ENCODE data around the gene SPG11. TPM values are rescaled to one million over a fixed set of nuclear protein-coding genes. Genes with fewer than 3 reads are reported as not detected.
"Not testable (repeated sequence)": the region's sequence is repeated elsewhere in the genome, so short reads cannot be mapped to it uniquely, and the experiment has no call there.

SPG11 gene
- polyA plus RNA-seq, 4 donors, result 63.1 to 75.6 (median 71.6) TPM

DNA sequence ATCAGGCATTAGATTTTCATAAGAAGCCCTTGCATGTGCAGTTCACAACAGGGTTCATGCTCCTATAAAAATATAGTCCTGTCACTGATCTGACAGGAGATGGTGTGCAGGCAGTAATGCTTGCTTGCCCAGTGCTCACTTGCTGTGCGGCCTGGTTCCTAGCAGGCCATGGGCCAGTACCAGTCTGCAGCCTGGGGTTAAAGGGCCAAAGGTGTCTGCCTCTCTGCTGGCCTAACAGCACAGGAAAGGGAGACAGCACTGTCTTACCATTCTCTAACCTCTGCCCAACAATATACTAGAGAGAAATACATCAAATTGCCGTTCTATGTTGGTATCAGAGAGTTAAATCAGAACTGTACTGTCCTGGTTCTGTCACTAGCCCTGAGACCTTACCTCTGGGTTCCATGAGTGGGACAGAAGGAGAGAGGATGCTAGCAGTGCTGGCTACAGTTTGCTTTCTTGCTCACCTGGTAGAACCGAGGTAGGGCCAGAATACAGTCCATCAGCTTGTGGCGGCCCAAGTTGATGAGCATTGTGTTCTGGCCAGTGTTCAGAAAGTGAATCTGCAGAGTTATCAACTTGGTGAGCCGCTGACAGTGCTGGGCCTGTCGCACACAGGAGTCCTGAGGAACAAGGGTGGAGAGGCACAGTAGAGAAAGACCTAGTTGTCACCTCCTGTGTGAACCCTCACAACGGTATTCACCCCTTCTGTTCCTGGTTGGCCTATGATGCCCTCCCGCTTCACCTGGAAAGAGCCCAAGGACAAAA, 97.9 kb downstream of the SPG11 start:
- DNase-seq (ENCODE audit: low read depth in 4 of 4, low spot score in 3 of 4), result no peak

DNA sequence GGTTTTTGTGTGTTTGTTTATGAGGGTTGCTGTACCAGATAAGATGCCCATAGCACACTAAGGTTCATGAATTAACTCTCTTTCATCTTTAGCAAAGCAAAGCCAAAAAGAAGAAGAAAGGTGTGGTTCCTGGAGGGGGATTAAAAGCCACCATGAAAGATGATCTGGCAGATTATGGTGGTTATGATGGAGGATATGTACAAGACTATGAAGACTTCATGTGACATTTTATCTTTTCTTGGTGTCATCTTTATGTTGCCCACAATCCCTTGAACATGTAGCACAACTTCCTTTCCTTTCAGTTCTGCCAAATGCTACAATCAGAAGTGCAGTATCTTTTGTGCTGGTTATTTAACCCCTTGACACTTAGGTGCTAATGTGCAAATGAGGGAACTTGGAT, 102.5 kb downstream of the SPG11 start:
- DNase-seq (ENCODE audit: low read depth in 4 of 4, low spot score in 3 of 4), result not testable (repeated sequence)

DNA sequence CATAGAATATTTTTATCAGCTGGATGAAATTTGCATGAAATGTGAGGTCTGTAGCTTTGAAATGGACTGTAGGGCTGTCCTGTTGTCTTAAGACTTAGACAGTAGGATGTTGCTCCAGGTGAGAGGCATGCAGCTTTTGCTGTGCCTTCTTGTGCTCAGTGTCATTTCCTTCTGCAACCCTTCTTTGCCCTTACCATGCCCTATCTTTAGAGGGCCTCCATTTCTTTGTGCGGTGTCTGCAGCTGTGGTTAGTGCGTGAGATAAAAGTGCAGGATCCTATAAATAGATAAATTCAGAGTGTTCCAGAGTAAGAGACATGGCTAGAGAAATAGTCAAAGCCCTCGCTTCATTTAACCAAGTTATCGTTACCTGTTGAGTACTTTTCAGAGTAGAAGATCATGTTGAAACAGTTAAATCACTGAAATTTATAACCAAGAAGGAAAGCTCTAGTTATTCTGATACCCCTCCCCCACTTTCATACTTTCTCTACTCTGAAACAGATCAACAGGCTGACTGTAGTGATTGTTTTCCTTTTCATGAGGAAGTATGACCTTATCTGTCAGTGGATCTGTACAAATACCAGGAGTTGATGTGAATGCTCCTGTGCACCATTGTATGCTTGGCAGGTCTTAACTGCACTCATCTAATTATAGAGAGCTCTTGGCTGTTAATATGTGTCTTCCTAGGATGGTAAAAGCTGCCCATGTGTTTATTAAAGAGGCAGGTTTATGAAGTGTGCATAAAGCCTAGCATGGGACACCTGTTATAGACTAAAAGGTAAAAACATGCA, 108.3 kb downstream of the SPG11 start:
- DNase-seq (ENCODE audit: low read depth in 4 of 4, low spot score in 3 of 4), result no peak

DNA sequence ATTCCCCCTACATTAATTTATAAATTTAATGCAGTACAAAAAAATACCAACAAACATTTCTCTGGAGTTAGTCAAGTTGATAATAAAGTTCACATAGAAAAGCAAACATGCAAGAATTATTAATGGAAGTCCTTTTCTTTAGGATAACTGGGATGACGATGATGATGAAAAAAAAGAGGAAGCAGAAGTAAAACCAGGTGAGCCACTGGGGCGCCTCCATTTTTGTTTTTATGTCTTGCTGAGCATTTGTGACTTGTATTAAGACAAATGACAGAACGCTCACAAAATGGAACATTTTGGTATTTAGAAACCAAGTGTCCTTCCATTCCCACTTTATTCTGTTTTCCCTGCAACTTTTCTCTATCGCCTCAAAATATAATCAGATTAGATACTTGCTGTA, 112.7 kb downstream of the SPG11 start:
- no peak for DNase-seq (ENCODE audit: low read depth in 4 of 4, low spot score in 3 of 4)

DNA sequence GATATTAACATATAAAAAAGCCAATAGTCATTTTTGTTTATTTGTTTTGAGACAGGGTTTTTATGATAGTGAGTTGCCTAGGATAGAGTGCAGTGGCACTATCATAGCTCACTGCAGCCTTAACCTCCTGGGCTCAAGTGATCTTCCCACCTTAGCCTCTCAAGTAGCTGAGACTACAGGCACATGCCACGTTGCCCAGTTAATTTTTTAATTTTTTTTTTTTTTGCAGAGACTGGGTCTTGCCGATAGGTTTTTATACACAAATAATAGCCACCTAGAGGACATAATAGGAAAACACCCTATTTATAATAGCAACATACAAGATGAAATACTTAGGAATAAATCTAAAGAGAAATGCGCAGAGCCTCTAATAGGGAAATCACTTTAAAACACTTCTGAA, 113.2 kb downstream of the SPG11 start:
- no peak for DNase-seq (ENCODE audit: low read depth in 4 of 4, low spot score in 3 of 4)

DNA sequence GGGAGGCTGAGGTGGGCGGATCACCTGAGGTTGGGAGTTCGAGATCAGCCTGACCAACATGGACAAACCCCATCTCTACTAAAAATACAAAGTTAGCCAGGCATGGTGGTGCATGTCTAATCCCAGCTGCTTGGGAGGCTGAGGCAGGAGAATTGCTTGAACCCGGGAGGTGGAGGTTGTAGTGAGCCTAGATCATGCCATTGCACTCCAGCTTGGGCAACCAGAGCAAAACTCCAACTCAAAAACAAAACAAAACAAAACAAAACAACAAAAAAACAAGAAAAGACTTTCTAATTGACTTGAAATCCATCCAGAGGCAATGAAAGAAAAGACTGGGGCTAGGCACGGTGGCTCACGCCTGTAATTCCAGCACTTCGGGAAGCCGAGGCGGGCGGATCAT, 114.3 kb downstream of the SPG11 start:
- not testable (repeated sequence) for DNase-seq (ENCODE audit: low read depth in 4 of 4, low spot score in 3 of 4)

DNA sequence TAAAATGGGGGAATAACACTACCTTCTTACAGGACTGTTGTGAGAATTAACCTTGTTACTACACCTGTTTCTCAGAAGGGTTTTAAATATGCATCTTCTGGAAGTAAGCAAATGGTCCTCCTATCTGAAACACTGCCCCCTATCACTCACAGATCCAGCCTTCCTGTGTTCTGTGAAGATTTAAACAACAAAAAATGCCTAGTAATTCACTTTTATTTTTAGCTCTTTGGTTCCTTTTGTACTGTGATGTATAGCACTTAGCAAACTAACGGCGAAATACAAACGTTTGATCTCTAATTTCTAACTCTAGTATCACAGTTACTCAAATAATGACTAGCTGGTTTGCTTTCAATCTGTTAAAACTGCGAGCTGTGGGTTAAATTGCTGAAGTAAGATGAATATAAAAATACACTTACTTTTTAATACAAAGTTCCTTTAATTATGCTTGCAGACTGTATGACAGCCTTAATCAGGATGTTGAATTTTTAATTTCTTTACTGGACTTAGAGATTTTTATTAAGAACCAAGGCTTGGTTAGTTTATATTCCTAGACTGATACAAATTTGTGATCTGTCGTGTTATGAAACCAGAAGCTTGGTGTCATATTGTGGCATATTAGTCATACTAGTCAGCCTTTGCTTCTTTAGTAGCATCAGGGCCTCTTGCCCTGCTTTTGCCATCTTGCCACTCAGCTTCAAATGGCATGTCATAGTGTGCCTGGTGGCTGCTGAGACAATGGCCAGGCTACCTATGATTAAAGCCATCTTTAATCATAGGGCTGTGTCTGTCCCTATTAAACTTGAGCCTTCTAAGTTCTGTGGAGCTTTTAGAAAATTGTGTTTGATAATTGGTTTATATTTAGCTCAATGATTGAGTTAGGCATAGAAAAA, 117.3 kb downstream of the SPG11 start:
- DNase-seq (ENCODE audit: low read depth in 4 of 4, low spot score in 3 of 4), result no peak

DNA sequence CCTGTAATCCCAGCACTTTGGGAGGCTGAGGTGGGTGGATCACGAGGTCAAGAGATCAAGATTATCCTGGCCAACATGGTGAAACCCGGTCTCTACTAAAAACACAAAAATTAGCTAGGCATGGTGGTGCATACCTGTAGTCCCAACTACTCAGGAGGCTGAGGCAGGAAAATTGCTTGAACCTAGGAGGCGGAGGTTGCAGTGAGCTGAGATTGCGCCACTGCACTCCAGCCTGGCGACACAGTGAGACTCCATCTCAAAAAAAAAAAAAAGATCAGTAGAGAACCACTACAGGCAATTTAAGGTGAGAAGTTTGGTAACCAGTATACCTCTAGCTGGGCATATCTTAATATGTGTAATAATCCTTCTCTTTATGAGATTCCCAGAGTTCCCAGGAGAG, 118.7 kb downstream of the SPG11 start:
- DNase-seq (ENCODE audit: low read depth in 4 of 4, low spot score in 3 of 4), result not testable (repeated sequence)

DNA sequence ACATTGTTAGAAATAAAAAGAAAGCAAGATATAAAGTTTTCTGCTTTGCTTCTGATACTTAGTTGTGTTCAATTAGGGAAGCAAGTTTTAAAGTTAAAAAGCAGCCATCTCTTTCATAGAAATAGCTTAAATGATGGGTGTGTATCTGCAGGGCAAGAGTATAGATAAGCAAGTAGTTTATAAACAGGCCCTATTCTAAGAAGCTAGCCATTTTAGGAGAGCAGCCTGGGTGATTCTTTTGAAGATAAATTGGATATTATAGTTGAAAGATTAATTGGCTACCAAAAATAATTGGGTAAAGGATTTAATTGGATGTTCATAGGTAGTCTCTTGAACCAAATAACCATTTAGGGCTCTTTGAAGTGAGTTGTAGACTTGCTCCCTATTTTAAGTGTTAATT, 120.9 kb downstream of the SPG11 start:
- no peak for DNase-seq (ENCODE audit: low read depth in 4 of 4, low spot score in 3 of 4)

DNA sequence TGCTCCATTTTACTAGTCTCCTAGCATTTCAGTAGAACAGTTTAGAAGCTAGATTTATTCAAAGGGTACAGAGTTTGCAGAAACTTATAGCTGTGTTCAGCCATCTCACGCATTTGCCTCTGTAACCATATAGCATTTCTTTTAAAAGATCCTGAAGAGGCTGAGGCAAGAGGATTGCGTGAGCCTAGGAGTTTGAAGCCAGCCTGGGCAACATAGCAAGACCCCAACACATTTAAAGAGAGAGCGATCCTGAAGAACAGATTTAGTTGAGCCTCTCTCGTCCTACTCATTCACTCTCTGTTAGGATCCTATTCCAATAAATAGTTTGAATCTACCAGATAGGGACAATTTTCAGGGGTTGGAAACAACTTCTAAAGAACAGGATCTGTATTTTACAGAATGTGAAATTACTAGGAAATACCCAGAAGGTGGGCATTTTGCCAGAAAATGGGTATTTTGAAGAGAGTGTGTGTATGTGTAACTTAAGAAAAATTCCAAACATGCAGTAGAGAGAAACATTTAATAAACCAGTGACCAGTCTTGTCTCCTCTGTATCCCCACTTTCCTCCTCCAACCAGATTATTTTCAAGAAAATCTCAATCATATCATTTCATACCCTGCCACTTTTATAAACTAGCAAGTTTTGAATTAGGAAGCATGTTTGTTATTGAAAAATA, 122.0 kb downstream of the SPG11 start:
- no peak for DNase-seq (ENCODE audit: low read depth in 4 of 4, low spot score in 3 of 4)

DNA sequence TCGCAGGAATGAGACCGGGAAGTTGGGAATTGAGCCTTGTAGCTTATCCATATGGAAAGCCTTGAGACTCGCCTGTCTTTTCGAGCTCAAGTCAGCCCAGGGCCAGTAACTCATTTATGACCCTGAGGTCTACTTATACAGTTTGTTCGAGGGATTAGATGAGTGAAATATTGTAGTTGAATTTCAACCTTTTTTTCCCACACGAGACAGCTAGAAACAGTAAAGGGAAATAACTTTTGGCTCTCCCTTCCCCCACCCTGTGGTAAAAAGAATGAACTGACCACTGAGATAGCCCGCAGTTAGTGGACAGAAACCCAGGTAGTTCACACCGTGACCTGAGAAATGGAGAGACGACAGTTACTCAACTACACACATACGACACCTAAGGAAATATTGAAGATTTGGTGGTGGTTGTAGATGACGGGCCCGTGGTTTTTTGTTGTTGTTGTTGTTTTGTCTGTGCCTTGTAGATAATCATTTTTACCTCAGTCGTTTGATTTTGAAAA, 125.7 kb downstream of the SPG11 start:
- peak; percentile 3 to 34 (median 8) for DNase-seq (ENCODE audit: low read depth in 4 of 4, low spot score in 3 of 4)

DNA sequence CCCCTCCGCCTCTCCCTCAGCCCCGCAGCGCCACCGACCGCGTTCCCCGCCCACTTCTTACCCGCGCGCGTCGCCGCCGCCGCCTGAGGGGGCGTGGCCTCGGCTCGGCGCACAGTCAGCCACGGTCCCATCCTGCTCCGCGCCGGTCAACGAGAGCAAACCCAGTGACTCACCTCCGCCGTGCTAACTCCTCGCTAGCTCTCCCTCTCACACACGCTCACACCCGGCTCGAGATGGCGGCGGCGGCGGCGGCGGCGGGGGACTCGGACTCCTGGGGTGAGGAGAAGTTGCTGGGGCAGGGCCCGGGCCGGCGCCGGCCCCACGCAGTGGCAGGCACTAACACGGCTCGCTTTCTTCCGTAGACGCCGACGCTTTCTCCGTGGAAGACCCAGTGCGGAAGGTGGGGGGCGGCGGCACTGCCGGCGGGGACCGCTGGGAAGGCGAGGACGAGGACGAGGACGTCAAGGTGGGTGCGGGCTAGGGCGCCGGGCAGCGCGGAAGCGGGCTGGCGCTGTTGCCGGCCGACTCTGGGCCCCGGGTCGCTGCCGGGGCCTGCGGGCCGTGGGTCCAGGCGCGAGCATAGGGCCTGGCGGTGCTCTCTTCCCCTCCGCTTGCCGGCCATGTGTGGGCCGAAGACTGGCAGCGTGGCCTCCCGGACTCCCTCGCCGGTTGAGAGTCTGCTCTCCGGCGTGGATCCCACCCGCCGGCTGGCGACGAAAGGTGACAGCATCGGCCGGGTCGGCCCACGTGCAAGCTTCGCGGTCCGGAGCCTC, 126.3 kb downstream of the SPG11 start, which contains the start of gene EIF3J:
Gene EIF3J, plus strand, starts transcription at position 186 of the 773 bp plus-strand sequence. Its CDS starts 48 bp downstream, at position 234.
- DNase-seq (ENCODE audit: low read depth in 4 of 4, low spot score in 3 of 4), result peak in 3 of 4 donors; percentile 87 to 88 (median 88)

DNA sequence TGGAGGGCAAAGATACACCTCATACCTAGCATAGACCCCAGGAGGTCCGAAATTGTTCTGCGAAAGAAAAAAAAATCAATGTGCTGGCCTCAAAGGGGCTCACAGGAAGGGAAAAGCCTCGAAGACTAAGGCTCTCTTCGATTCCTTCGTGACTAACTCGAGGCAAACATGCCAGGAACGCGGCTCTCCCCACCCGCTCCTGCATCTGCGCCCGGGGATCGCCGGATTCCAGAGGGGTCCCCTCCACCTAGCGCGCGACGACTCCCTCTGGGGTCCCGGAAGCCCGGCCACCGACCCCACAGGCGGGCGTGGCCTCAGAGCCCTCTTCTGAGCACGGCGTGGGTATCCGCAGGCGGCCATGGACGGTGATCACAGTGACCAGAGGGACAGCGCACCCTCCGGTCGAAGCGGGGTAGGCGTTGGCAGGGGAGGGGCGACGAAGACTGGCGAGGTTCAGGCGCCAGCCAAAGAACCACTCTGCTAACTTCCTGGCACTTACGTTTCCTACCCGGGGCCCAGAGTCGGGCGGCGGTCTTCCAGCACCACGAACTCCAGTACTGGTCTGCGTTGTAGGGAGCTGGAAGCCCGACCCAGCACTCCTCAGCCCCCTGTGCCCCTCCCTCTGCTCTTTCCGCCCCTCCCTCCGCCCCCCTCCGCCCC, 127.0 kb downstream of the SPG11 start:
- peak in 3 of 4 donors; percentile 67 to 88 (median 76) for DNase-seq (ENCODE audit: low read depth in 4 of 4, low spot score in 3 of 4)

DNA sequence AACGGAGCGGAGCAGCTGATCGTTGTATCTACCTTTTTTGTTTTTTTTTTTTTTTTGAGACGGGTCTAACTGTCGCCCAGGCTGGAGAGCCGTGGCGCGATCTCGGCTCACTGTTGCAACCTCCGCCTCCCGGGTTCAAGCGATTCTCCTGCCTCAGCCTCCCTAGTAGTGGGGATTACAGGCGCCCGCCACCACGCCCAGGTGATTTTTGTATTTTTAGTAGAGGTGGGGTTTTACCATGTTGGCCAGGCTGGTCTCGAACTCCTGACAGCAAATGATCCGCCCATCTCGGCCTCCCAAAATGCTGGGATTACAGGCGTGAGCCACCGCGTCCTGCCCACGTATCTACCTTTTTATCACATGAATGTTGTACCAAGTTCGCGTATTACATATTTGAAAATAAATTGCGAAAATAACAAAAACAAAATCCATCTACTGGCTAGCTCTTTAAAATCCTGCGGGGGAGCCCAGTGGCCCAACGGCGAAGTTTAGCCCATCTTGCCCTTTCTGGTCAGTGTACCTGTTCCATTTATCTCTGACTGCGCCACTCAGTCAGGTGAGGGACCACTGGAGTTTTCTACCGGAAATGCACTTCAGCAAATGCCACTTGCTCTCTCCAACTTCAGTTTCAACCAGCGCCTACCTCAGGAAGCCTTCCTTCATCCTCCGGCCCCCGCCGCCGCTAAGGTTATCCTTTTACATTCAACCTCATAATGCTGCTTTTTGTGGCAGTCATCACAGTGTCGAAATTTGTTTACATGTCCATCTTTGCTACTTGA, 127.8 kb downstream of the SPG11 start:
- peak in 3 of 4 donors; percentile 22 to 27 (median 25) for DNase-seq (ENCODE audit: low read depth in 4 of 4, low spot score in 3 of 4)

DNA sequence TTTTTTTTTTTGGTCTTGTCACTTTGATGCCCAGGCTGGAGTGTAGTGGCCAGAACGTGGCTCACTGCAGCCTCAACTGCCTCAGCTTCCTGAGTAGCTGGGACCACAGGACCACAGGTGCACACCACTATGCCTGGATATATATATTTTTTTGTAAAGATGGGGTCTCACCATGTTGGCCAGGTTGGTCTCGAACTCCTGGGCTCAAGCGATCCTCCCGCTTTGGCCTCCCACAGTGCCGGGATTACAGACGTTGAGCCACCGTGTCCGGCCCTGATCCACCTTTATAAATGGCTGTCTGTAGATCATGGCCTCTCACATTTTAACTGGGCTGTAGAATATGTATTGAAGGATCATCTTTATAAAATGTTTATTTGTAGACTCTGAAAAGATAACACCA, 128.4 kb downstream of the SPG11 start:
- no peak for DNase-seq (ENCODE audit: low read depth in 4 of 4, low spot score in 3 of 4)

DNA sequence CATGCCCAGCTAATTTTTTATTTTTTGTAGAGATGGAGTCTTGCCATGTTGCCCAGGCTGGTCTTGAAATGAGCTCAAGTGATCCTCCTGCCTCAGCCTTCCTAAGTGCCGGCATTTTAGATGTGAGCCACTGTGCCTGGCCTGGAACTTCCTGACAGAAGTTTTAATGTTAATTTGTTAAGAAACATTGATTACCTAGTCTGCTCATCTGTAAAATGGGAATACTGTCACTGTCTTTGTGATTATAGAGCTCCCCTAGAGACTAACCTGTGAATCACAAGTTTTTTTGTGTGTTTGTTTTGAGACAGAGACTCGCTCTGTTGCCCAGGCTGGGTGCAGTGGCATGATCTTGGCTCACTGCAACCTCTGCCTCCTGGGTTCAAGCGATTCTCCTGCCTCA, 130.8 kb downstream of the SPG11 start:
- no peak for DNase-seq (ENCODE audit: low read depth in 4 of 4, low spot score in 3 of 4)

DNA sequence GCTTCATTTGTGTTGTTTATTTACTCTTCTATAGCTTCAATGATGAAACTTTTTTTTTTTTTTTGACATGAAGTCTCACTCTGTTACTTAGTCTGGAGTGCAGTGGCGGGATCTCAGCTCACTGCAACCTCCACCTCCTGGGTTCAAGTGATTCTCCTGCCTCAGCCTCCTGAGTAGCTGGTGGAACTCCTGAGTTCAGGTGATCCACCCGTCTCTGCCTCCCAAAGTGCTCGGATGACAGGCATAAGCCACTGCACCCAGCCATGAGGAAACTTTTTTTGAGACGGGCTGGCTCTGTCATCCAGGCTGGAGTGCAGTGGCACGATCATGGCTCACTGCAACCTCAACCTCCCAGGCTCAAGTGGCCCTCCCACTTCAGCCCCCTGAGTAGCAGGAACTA, 131.2 kb downstream of the SPG11 start:
- not testable (repeated sequence) for DNase-seq (ENCODE audit: low read depth in 4 of 4, low spot score in 3 of 4)

DNA sequence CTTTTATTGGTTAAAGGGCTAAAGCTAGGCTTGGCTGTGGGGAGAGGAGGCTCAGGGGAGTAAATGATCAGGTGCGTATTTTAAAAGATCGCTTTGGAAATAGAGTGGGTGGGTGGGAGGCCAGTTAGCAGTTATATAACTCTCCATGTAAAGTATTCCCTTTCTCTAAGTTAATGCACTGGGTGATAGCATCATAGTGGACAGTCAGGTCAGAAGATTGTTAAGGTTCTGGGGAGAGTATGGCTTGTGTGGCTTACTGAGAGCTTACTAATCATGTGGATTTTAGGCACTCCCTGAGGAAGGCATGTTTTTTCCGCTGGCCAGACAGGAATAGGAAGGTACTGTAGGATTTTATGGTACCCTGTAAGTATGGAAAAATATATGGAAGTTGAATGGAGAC, 132.8 kb downstream of the SPG11 start:
- no peak for DNase-seq (ENCODE audit: low read depth in 4 of 4, low spot score in 3 of 4)

All from right renal pelvis (tissue), 4 donors.